Kidney (tissue), 14 donors: ENCODE measurements around the gene TRPM3. TPM values are rescaled to one million over a fixed set of nuclear protein-coding genes. Genes with fewer than 3 reads are reported as not detected.

Experiments
- DNase-seq, 5 donors: peaks; one replicate each; pipeline ENCODE4 v3.0.0-alpha.2; 2013 to 2020
- FAIRE-seq: peaks from 2 replicates; lab custom pipeline; 2012; peaks lifted over from hg19 to GRCh38; lab: Jason Lieb, UNC
- H3K27ac ChIP-seq, 2 donors: one replicate each; pipeline ENCODE4 v1.7.0; 2013; ENCODE audit warnings: low read depth in 2 of 2, low read length in 2 of 2, inconsistent platforms in 1 of 2
- H3K27me3 ChIP-seq: one replicate; pipeline ENCODE4 v1.7.1; 2013; ENCODE audit warnings: low read length, inconsistent platforms; ENCODE audit not compliant: control insufficient read depth, insufficient read depth
- H3K36me3 ChIP-seq, 3 donors: one replicate each; pipeline versions ENCODE4 v1.7.0 to v1.7.1; 2013; ENCODE audit warnings: low read length in 3 of 3, control low read depth in 1 of 3, inconsistent platforms in 1 of 3; ENCODE audit not compliant: insufficient read depth in 3 of 3, control insufficient read depth in 2 of 3
- H3K4me1 ChIP-seq, 3 donors: one replicate each; pipeline versions ENCODE4 v1.7.0 to v1.7.1; 2013; ENCODE audit warnings: low read length in 3 of 3, inconsistent platforms in 1 of 3, low read depth in 1 of 3; ENCODE audit not compliant: control insufficient read depth in 2 of 3, insufficient read depth in 2 of 3
- H3K4me3 ChIP-seq, 3 donors: one replicate each; pipeline versions ENCODE4 v1.7.0 to v1.8.1; 2013; ENCODE audit warnings: low read length in 3 of 3, control low read depth in 1 of 3, inconsistent platforms in 1 of 3
- H3K9ac ChIP-seq, 3 donors: one replicate each; pipeline versions ENCODE4 v1.7.0 to v1.7.1; 2013; ENCODE audit warnings: low read length in 3 of 3, control low read depth in 1 of 3, inconsistent platforms in 1 of 3
- H3K9me3 ChIP-seq, 3 donors: one replicate each; pipeline versions ENCODE4 v1.7.0 to v1.7.1; 2013; ENCODE audit warnings: low read length in 3 of 3, control low read depth in 1 of 3, inconsistent platforms in 1 of 3; ENCODE audit not compliant: control insufficient read depth in 2 of 3, insufficient read depth in 1 of 3
- intact Hi-C: fragments of 100-400 bp; cut with DNase I; formaldehyde crosslinking; loops from one replicate; pipeline ENCODE4 v1.11.1; 2022
- microRNA-seq: library from miRNA; unstranded; fragments of <30 nt; microRNA quantifications from one replicate; pipeline ENCODE4 v1.2.0, GENCODE V29; 2020
- polyA plus RNA-seq: library from polyadenylated mRNA; stranded (reverse); fragments of 350-450 nt; fragmentation: Illumina TruSeq; extraction: RNeasy Lipid Tissue Mini Kit (QIAGEN cat#74804); gene quantifications from one replicate; pipeline ENCODE4 v1.2.3, GENCODE V29; 2014; ENCODE audit warnings: low read depth, low replicate concordance; ENCODE audit not compliant: insufficient read depth
- total RNA-seq: library from RNA; stranded (reverse); fragmentation: NEBNext Ultra II Directional; extraction: Animal tissue kit (Norgen Biotek cat#: 25700); gene quantifications from one replicate; pipeline ENCODE4 v1.2.1, GENCODE V29; 2021
- TF ChIP-seq, protein P1 (sequence below): IDR thresholded peaks from 3 replicates; pipeline ENCODE4 v1.5.1; 2012; ENCODE audit warnings: mild to moderate bottlenecking, moderate library complexity, borderline replicate concordance; ENCODE audit not compliant: insufficient read depth; ENCODE audit errors: extremely low read depth
- donor health status: control.
- donor health status: control.
- donor health status: control.
- donor health status: control.
- donor health status: control.
- donor health status: DM: yes; HTN: yes; CAD: no.
- donor health status: Normal renal cell carcinoma (clear cell type).

The TRPM3 gene
- total and polyA plus RNA-seq, 2 donors from 2014 or later: 8.8 to 11.4 TPM

DNA sequence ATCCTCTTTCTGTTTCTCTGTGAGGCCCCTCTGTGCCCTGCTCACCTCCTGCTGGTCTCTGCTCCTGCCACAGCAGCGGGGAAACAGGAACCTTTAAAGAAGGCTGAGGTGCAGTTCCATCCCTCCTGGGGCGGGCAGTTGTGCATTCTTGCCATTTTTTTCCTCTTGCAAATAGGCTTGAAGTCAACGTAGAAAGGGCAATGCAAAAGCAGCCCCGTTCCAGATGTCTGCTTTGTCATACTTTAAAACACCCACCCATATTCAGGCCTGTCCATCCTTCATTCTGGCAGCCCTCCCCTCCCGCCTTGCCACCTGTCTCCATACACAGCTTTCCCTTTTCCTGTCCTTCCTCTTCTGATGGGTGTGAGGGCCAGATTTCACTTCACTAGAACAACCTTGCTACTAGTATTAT lies 641.5 kb downstream of the TRPM3 start:
- intact Hi-C loops: loop anchor here (5.0 kb wide), 1 partner anchor 58 kb away; no protein-coding TSS in a partner anchor
- FAIRE-seq (no peak), DNase-seq (peak in 2 of 5 donors; percentile 17 to 28)
- TF ChIP-seq, protein P1, sequence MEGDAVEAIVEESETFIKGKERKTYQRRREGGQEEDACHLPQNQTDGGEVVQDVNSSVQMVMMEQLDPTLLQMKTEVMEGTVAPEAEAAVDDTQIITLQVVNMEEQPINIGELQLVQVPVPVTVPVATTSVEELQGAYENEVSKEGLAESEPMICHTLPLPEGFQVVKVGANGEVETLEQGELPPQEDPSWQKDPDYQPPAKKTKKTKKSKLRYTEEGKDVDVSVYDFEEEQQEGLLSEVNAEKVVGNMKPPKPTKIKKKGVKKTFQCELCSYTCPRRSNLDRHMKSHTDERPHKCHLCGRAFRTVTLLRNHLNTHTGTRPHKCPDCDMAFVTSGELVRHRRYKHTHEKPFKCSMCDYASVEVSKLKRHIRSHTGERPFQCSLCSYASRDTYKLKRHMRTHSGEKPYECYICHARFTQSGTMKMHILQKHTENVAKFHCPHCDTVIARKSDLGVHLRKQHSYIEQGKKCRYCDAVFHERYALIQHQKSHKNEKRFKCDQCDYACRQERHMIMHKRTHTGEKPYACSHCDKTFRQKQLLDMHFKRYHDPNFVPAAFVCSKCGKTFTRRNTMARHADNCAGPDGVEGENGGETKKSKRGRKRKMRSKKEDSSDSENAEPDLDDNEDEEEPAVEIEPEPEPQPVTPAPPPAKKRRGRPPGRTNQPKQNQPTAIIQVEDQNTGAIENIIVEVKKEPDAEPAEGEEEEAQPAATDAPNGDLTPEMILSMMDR: no peak
- Histone ChIP-seq H3K27me3 (no peaks in the 10 kb centered on the region), H3K4me3 (peak overlapping the region in 1 of 3 donors; percentile 37), H3K36me3 (no peaks in the 10 kb centered on the region), H3K27ac (peak overlapping the region; percentile 91 to 92), H3K9me3 (no peaks in the 10 kb centered on the region), H3K9ac (peak overlapping the region in 2 of 3 donors; percentile 61 to 76), H3K4me1 (peaks cover 2 to 53% (median 40%) of the 10 kb centered on the region in 3 donors)

Small RNA genes lying within 50 kb of the gene (microRNA-seq; reads per million reads assigned to microRNA genes)
- gene MIR204: 1,208 reads per million, percentile 80 among the genes with 10 or more reads in this experiment
